ENCODE data around the gene BUB1B. TPM values are rescaled to one million over a fixed set of nuclear protein-coding genes. Genes with fewer than 3 reads are reported as not detected.

The BUB1B gene
- total RNA-seq, 4 donors from 2014 or later = 0.33 to 8.8 (median 3.3) TPM; not detected in 1

DNA sequence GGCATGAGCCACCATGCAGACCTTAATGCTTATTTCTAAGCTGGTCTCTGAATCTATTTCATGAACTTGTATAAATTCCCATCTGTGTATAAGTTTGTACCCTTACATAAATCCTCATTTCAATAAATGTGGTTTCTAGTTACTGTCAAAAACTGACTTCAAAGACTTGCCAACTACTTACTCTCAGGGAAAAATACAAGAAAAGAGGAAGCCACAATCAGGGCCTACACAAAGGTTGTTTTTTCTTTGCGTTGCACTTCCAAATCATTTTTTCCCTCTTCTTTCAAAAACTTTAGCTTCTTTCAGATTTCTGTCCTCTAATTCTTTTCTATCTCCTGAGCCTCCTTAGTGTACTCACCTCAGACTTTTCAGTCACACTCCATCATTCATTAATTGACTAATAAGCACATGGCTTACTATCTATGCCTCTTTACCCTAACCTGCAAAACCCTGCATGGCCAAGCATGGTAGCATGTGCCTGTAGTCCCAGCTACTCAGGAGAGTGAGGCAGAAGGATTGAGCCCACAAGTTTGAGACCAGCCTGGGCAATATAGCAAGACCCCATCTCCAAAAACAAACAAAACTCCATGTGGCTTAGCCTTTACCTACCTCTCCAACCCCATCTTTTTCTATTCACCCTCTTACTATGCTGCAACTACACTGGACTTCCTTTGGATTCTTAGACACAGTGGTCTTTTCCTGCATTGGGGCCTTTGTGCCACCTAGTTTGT lies 37.7 kb downstream of the BUB1B start:
- TF ChIP-seq, protein P1, sequence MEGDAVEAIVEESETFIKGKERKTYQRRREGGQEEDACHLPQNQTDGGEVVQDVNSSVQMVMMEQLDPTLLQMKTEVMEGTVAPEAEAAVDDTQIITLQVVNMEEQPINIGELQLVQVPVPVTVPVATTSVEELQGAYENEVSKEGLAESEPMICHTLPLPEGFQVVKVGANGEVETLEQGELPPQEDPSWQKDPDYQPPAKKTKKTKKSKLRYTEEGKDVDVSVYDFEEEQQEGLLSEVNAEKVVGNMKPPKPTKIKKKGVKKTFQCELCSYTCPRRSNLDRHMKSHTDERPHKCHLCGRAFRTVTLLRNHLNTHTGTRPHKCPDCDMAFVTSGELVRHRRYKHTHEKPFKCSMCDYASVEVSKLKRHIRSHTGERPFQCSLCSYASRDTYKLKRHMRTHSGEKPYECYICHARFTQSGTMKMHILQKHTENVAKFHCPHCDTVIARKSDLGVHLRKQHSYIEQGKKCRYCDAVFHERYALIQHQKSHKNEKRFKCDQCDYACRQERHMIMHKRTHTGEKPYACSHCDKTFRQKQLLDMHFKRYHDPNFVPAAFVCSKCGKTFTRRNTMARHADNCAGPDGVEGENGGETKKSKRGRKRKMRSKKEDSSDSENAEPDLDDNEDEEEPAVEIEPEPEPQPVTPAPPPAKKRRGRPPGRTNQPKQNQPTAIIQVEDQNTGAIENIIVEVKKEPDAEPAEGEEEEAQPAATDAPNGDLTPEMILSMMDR (IDR thresholded peaks at IDR 0.05; ENCODE audit: low read depth) = no peak

DNA sequence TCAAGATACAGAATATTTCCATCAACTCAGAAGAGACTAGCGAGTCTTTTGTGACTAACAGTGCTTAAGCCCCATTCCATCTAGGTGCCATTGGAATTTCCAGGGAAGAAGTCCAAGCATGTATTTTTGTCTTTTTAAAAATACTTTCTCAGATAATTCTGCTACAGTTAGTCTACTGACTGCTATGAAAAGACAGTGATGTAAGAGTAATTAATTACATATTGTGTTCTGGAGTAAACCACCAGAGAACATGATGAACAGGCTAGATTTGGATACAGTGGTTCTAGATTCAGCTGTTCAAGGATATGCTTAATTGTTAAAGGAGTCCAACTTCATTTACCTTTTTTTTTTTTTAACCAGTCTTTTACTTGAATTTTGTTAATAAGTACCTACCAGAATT lies 43.2 kb downstream of the BUB1B start:
- TF ChIP-seq, protein P1 (IDR thresholded peaks at IDR 0.05; ENCODE audit: low read depth) = no peak

DNA sequence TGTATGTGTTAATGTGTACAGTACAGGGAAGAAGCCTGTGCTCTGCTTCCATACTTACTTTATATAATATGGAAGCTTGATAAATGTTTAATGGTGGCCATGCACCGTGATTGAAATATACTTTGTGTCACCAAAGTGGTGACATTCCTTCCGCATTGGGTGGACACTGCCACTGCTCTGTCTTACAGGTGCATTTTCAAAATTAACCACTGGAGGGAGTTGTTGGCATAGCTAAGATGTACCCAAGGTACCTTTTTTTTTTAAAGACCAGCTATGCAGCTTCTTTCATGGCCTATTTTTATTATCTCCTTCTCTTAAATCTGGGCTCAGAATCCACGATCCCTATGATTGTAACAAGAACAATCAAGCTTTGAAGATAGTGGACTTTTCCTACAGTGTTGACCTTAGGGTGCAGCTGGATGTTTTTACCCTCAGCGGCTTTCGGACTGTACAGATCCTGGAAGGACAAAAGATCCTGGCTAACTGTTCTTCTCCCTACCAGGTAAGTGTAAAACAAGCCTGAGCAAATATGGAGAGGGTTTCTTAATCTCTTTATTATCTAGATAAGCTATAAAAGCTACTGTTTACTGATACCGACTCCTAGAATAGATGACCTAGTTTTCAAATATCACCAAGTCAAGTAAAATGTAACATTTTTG lies 56.4 kb downstream of the BUB1B start:
- TF ChIP-seq, protein P1 (IDR thresholded peaks at IDR 0.05; ENCODE audit: low read depth) = no peak

DNA sequence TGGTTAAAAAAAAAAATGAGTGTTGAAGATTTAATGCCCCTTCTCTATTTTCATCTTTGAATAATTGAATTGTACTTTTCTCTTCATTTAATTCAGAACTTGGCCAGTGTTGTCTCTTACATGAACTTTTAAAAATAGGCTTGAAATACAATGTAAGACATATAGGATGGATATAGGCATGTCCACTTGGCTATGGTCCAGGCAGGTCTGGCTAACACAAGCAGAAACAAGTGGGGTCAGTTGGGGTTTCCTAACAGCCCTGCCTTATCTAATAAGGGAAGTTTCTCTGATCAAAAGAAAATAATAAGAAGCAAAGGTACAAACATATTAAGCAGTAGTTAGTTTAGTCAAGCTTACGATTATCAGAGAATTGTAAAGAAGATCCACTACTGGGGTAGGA lies 58.9 kb downstream of the BUB1B start:
- TF ChIP-seq, protein P1 (IDR thresholded peaks at IDR 0.05; ENCODE audit: low read depth) = no peak

DNA sequence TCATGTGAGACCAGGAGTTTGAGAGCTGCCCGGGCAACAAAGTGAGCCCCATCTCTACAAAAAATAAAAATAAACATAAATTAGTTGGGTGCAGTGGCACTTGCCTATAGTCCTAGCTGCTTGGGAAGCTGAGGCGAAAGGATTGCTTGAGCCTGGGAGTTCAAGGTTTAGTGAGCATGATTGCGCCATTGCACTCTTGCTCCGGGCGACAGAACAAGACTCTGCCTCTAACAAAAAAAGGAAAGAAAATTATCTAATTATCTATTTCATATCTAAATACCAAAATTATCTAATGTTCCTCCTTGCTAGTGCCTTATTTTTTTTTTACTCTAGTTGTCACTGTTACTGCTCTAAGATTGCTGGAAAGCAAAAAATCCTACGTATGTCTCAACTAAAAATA lies 61.3 kb downstream of the BUB1B start:
- TF ChIP-seq, protein P1 (IDR thresholded peaks at IDR 0.05; ENCODE audit: low read depth) = no peak

DNA sequence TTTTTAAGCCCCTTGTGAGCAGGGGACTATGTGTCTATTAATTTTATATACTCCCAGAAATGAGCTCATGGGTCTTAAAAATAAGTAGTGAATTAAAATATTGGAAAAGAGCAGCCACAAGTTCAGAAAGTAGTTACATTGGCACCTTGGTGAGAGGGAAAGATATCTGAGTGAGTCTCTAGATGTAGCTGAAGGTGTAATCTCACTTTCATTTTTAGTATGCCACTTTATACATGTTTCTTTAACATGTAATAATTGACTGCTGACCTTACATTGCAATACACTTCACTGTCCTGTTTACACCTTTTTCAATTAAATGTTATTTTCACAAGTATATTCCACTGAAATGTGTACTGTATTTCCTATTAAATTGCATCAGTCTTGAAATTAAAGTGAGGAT lies 65.9 kb downstream of the BUB1B start:
- TF ChIP-seq, protein P1 (IDR thresholded peaks at IDR 0.05; ENCODE audit: low read depth) = no peak

DNA sequence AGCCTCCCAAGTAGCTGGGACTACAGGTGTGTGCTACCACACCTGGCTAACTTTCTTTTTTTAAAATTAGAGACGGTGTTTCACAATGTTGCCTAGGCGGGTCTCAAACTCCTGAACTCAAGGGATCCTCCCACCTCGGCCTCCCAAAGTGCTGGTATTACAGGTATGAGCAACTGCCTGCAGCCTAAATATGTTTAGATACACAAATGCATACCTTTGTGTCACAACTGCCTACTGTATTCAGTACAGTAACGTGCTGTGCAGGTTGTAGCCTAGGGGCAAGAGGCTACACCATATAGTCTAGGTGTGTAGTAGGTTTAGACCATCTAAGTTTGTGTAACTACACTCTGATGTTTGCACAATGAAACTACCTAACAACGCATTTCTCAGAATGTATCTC lies 68.4 kb downstream of the BUB1B start:
- TF ChIP-seq, protein P1 (IDR thresholded peaks at IDR 0.05; ENCODE audit: low read depth) = no peak
